ENCODE data around the gene ZC2HC1B. TPM values are rescaled to one million over a fixed set of nuclear protein-coding genes. Genes with fewer than 3 reads are reported as not detected.
A peak's percentile ranks its signal among the peaks of the same experiment; 100 is the strongest.
"Not testable (repeated sequence)": the region's sequence is repeated elsewhere in the genome, so short reads cannot be mapped to it uniquely, and the experiment has no call there.

ZC2HC1B gene
- total RNA-seq, 1 donor from 2014 or later, result not detected

DNA sequence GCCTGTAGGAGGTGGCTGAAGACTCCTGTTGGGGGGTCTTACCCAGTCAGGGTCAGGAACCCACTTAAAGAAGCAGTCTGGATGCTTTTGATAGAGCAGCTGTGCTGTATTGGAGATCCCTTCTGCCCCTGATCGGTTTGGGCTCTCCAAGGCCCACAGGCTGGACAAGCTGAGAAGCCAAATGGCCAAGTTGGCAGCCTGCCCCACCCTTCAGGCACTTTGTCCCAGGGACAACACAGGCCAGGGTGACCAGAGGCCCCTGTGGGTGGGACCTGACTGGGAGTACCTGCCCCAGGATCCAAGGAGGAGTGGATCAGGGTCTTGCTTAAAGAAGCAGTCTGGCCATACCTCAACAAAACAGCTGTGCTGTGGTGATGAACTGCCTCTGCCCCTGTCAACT lies 48.4 kb downstream of the ZC2HC1B start:
- Histone ChIP-seq H3K4me1 (ENCODE audit: insufficient read depth, low read length) (no peaks in the 10 kb centered on the region), H3K9ac (ENCODE audit: low read length) (no peak overlapping the region), H3K9me3 (ENCODE audit: insufficient read depth, low read depth, low read length) (no peaks in the 10 kb centered on the region), H3K4me2 (ENCODE audit: low read length) (no peak overlapping the region), H3K79me2 (ENCODE audit: insufficient read depth, low read length) (no peaks in the 10 kb centered on the region), H3K36me3 (ENCODE audit: insufficient read depth, low read length) (no peaks in the 10 kb centered on the region), H4K20me1 (ENCODE audit: insufficient read depth, low read length) (no peaks in the 10 kb centered on the region), H3K4me3 (ENCODE audit: insufficient read depth, low read depth, low read length) (no peak overlapping the region), H2AFZ (ENCODE audit: low read depth, low read length) (no peak overlapping the region), H3K27me3 (ENCODE audit: insufficient read depth, low read length) (no peaks in the 10 kb centered on the region), H3K27ac (ENCODE audit: low read depth, low read length) (no peak overlapping the region)
- Mint-ChIP-seq H3K4me1 (ENCODE audit: low read depth, unreplicated experiment) (no peaks in the 10 kb centered on the region), H3K36me3 (ENCODE audit: low read depth, unreplicated experiment) (peaks cover 3% of the 10 kb centered on the region), H3K9me3 (ENCODE audit: unreplicated experiment) (peaks cover 13% of the 10 kb centered on the region), H3K27ac (ENCODE audit: unreplicated experiment) (no peak overlapping the region), H3K4me3 (ENCODE audit: unreplicated experiment) (no peak overlapping the region), H3K27me3 (ENCODE audit: low read depth, unreplicated experiment) (no peaks in the 10 kb centered on the region)
- no peak for DNase-seq (ENCODE audit: low read depth)
- FAIRE-seq, result no peak
- TF ChIP-seq EZH2 (IDR thresholded peaks at IDR 0.05; ENCODE audit: insufficient read depth, low read length), result no peak
- TF ChIP-seq, protein P1, sequence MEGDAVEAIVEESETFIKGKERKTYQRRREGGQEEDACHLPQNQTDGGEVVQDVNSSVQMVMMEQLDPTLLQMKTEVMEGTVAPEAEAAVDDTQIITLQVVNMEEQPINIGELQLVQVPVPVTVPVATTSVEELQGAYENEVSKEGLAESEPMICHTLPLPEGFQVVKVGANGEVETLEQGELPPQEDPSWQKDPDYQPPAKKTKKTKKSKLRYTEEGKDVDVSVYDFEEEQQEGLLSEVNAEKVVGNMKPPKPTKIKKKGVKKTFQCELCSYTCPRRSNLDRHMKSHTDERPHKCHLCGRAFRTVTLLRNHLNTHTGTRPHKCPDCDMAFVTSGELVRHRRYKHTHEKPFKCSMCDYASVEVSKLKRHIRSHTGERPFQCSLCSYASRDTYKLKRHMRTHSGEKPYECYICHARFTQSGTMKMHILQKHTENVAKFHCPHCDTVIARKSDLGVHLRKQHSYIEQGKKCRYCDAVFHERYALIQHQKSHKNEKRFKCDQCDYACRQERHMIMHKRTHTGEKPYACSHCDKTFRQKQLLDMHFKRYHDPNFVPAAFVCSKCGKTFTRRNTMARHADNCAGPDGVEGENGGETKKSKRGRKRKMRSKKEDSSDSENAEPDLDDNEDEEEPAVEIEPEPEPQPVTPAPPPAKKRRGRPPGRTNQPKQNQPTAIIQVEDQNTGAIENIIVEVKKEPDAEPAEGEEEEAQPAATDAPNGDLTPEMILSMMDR (IDR thresholded peaks at IDR 0.05; ENCODE audit: insufficient read depth, low read depth, low read length), result no peak

- H3K4me1 Mint-ChIP-seq (ENCODE audit: low read depth, unreplicated experiment); DNase-seq (ENCODE audit: low read depth); H3K27me3 Mint-ChIP-seq (ENCODE audit: low read depth, unreplicated experiment); H3K9me3 ChIP-seq (ENCODE audit: insufficient read depth, low read depth, low read length); FAIRE-seq; H3K27me3 ChIP-seq (ENCODE audit: insufficient read depth, low read length); H3K4me3 ChIP-seq (ENCODE audit: insufficient read depth, low read depth, low read length); H3K27ac Mint-ChIP-seq (ENCODE audit: unreplicated experiment); H4K20me1 ChIP-seq (ENCODE audit: insufficient read depth, low read length); H3K36me3 Mint-ChIP-seq (ENCODE audit: low read depth, unreplicated experiment); H3K4me1 ChIP-seq (ENCODE audit: insufficient read depth, low read length); H3K36me3 ChIP-seq (ENCODE audit: insufficient read depth, low read length); H2AFZ ChIP-seq (ENCODE audit: low read depth, low read length); H3K79me2 ChIP-seq (ENCODE audit: insufficient read depth, low read length); H3K4me3 Mint-ChIP-seq (ENCODE audit: unreplicated experiment); H3K27ac ChIP-seq (ENCODE audit: low read depth, low read length); H3K9ac ChIP-seq (ENCODE audit: low read length); H3K4me2 ChIP-seq (ENCODE audit: low read length): not testable (repeated sequence)
- peaks cover 12% of the 10 kb centered on the region for H3K9me3 Mint-ChIP-seq (ENCODE audit: unreplicated experiment)
Observed at GRCh38 chr6:143917026-143917425, 52.8 kb downstream of the ZC2HC1B start.

GRCh38 chr6:143928853-143929252 lies 64.6 kb downstream of the ZC2HC1B start:
- DNase-seq (ENCODE audit: low read depth) (no peak), FAIRE-seq (peak; percentile 64)
- Histone ChIP-seq H2AFZ (ENCODE audit: low read depth, low read length) (no peak overlapping the region), H3K79me2 (ENCODE audit: insufficient read depth, low read length) (no peaks in the 10 kb centered on the region), H3K4me1 (ENCODE audit: insufficient read depth, low read length) (no peaks in the 10 kb centered on the region), H3K4me2 (ENCODE audit: low read length) (no peak overlapping the region), H3K27me3 (ENCODE audit: insufficient read depth, low read length) (no peaks in the 10 kb centered on the region), H3K9me3 (ENCODE audit: insufficient read depth, low read depth, low read length) (no peaks in the 10 kb centered on the region), H3K36me3 (ENCODE audit: insufficient read depth, low read length) (no peaks in the 10 kb centered on the region), H3K27ac (ENCODE audit: low read depth, low read length) (no peak overlapping the region), H3K9ac (ENCODE audit: low read length) (no peak overlapping the region), H4K20me1 (ENCODE audit: insufficient read depth, low read length) (no peaks in the 10 kb centered on the region), H3K4me3 (ENCODE audit: insufficient read depth, low read depth, low read length) (no peak overlapping the region)
- Mint-ChIP-seq H3K4me1 (ENCODE audit: low read depth, unreplicated experiment) (no peaks in the 10 kb centered on the region), H3K36me3 (ENCODE audit: low read depth, unreplicated experiment) (no peaks in the 10 kb centered on the region), H3K9me3 (ENCODE audit: unreplicated experiment) (peaks cover 2% of the 10 kb centered on the region), H3K27me3 (ENCODE audit: low read depth, unreplicated experiment) (no peaks in the 10 kb centered on the region), H3K4me3 (ENCODE audit: unreplicated experiment) (no peak overlapping the region), H3K27ac (ENCODE audit: unreplicated experiment) (no peak overlapping the region)
- TF ChIP-seq EZH2 (IDR thresholded peaks at IDR 0.05; ENCODE audit: insufficient read depth, low read length), result no peak
- TF ChIP-seq, protein P1 (IDR thresholded peaks at IDR 0.05; ENCODE audit: insufficient read depth, low read depth, low read length), result no peak
